Activated B cell treated with CpG ODN at 0.5 μM for 24 hours (primary cell): ENCODE data around the gene TMEFF2. TPM values are rescaled to one million over a fixed set of nuclear protein-coding genes. Genes with fewer than 3 reads are reported as not detected.
"Not testable (repeated sequence)": the region's sequence is repeated elsewhere in the genome, so short reads cannot be mapped to it uniquely, and the experiment has no call there.

Experiments
- ATAC-seq: fragments of 200-7000 bp; cut with Tn5 transposase; one replicate; pipeline ENCODE4 v1.10.0; 2021; ENCODE audit warnings: low read depth, mild to moderate bottlenecking, moderate library complexity
- CTCF ChIA-PET: fragments of 350-600 bp; sonication (Branson Sonifier 250); formaldehyde crosslinking; loops from one replicate; lab custom pipeline; 2021; ENCODE audit warnings: antibody characterized with exemption; lab: Charles Lee
- POLR2A ChIA-PET: fragments of 350-600 bp; sonication (Branson Sonifier 250); formaldehyde crosslinking; loops from one replicate; lab custom pipeline; 2021; ENCODE audit warnings: antibody characterized with exemption; lab: Charles Lee
- DNase-seq: peaks from one replicate; pipeline ENCODE4 v3.0.0; 2022
- H3K27ac Mint-ChIP-seq: one replicate; pipeline ENCODE4 v1.8.0; 2020; ENCODE audit warnings: mixed read lengths
- H3K27me3 Mint-ChIP-seq: one replicate; pipeline ENCODE4 v1.8.0; 2021; ENCODE audit warnings: mixed read lengths
- H3K36me3 Mint-ChIP-seq: one replicate; pipeline ENCODE4 v1.8.0; 2021; ENCODE audit warnings: low read depth, mixed read lengths
- H3K4me1 Mint-ChIP-seq: one replicate; pipeline ENCODE4 v1.8.0; 2021; ENCODE audit warnings: mixed read lengths
- H3K4me3 Mint-ChIP-seq: one replicate; pipeline ENCODE4 v1.8.0; 2020; ENCODE audit warnings: mild to moderate bottlenecking, mixed read lengths
- H3K9me3 Mint-ChIP-seq: one replicate; pipeline ENCODE4 v1.8.0; 2020; ENCODE audit warnings: mixed read lengths
- CTCF ChIP-seq: fragments of 200-600 bp; IDR thresholded peaks from one replicate; pipeline ENCODE4 v1.8.0; 2022; ENCODE audit warnings: antibody characterized with exemption, mild to moderate bottlenecking
- intact Hi-C: fragments of 100-400 bp; cut with micrococcal nuclease; formaldehyde crosslinking; loops from one replicate; pipeline ENCODE4 v1.15.1; 2024
- total RNA-seq: library from RNA; stranded (reverse); gene quantifications from 2 replicates; pipeline ENCODE4 v1.2.3, GENCODE V29; 2022

The TMEFF2 gene
- total RNA-seq, 1 donor from 2014 or later, result not detected

DNA sequence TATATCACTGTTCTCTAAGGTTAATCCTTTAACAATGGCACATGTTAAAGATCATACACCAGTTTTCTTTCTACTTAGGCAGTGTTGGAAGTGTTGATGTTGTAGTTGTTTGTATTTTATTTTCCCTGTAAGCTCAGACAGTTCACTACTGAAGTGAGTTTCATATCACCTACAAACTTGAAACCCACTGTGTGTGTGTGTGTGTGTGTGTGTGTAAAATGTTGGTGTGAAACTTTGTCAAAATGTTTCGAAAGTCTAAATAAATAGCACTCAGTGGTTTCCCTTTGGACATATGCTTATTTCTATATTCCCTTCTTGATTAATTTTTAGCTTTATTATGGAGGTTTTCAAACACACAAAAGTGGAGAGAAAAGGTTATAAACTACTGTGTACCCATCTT is 268.1 kb downstream of the TMEFF2 start:
- Mint-ChIP-seq H3K4me1 (peaks cover 2% of the 10 kb centered on the region), H3K9me3 (no peaks in the 10 kb centered on the region), H3K27ac (no peak overlapping the region), H3K27me3 (no peaks in the 10 kb centered on the region), H3K4me3 (no peak overlapping the region), H3K36me3 (no peaks in the 10 kb centered on the region)
- CTCF ChIA-PET, result no interaction called here
- POLR2A ChIA-PET, result no interaction called here
- ATAC-seq, result no peak
- TF ChIP-seq CTCF, result no peak
- intact Hi-C loops, result no loop called here
- DNase-seq, result no peak

GRCh38 chr2:191923652-191923997 is 271.1 kb downstream of the TMEFF2 start:
- no peaks in the 10 kb centered on the region for H3K27me3 Mint-ChIP-seq
- no peak for DNase-seq
- intact Hi-C loops, result no loop called here
- ChIA-PET POLR2A (no interaction called here), CTCF (no interaction called here)
- no peak overlapping the region for H3K27ac Mint-ChIP-seq
- H3K9me3 Mint-ChIP-seq, result no peaks in the 10 kb centered on the region
- TF ChIP-seq CTCF, result no peak
- H3K4me1 Mint-ChIP-seq, result peaks cover 2% of the 10 kb centered on the region
- no peaks in the 10 kb centered on the region for H3K36me3 Mint-ChIP-seq
- no peak overlapping the region for H3K4me3 Mint-ChIP-seq
- no peak for ATAC-seq

DNA sequence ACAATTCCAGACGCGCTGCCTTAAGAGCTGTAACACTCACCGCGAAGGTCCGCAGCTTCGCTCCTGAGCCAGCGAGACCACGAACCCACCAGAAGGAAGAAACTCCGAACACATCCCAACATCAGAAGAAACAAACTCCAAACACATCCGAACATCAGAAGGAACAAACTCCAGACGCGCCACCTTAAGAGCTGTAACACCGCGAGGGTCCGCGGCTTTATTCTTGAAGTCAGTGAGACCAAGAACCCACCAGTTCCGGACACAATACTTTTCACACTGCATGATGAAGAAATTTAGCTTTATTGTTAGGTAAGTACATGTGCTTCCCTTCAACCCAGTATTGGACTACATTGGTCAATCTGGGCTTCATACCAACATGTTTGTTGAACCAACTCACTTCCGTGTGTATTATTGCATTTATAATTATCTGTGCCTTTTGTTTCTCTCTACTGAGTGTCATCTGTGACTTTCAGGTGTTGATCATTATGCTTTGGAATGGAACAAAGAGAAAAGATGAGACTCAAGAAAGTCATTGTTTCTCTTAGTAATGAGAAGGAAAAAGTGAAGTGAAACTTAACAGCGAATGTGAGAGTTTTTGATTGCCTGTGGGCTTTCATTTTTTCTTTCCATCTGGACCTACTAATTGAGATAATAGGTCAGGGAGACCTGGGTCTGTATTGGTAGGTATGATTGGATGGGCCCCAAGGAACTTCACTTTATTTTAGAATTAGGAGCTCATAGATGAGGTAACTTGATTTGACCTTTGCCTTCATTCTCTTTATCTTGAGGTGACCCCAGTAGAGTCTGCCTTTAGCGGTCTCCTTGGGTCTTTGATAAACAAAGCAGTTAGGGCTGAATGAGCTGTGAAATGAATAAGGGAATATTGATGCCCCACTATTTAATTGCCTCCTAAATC is 271.7 kb downstream of the TMEFF2 start:
- ChIA-PET CTCF (no interaction called here), POLR2A (no interaction called here)
- no peak overlapping the region for H3K27ac Mint-ChIP-seq

GRCh38 chr2:191921650-191922049 is 273.1 kb downstream of the TMEFF2 start:
- ATAC-seq, H3K27ac Mint-ChIP-seq, H3K4me1 Mint-ChIP-seq, DNase-seq, intact Hi-C loops, POLR2A ChIA-PET, H3K27me3 Mint-ChIP-seq, CTCF ChIA-PET, H3K4me3 Mint-ChIP-seq, H3K9me3 Mint-ChIP-seq, H3K36me3 Mint-ChIP-seq: not testable (repeated sequence)

More for the DNA sequence above, 271.7 kb downstream of the TMEFF2 start:
- Mint-ChIP-seq H3K4me1 (peaks cover 2% of the 10 kb centered on the region), H3K4me3 (no peak overlapping the region), H3K36me3 (no peaks in the 10 kb centered on the region), H3K27me3 (no peaks in the 10 kb centered on the region), H3K9me3 (no peaks in the 10 kb centered on the region)
- intact Hi-C loops, result no loop called here
- no peak for TF ChIP-seq CTCF
- ATAC-seq (no peak), DNase-seq (no peak)

DNA sequence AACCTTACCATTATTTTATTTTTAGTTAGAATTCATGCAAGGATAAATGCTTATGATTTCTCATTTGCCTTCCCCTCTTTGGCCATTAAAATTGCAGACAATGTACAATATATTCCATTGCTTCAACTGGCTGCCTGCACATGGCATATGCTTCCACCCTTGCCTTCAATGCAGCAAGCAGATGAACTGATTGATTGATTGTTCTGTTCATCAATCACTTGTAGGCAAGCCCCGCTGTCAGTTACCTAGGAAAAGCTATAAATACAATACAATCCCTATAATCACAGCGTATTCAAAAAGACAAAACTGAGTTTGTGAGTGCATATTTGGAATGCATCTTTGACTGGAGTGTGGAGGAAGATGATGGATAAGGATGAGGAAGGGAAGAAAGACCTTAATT is 274.2 kb downstream of the TMEFF2 start:
- Mint-ChIP-seq H3K4me3 (no peak overlapping the region), H3K9me3 (no peaks in the 10 kb centered on the region), H3K36me3 (no peaks in the 10 kb centered on the region), H3K4me1 (peaks cover 2% of the 10 kb centered on the region), H3K27me3 (no peaks in the 10 kb centered on the region), H3K27ac (no peak overlapping the region)
- ChIA-PET CTCF (no interaction called here), POLR2A (no interaction called here)
- DNase-seq, result no peak
- ATAC-seq, result no peak
- intact Hi-C loops, result no loop called here
- TF ChIP-seq CTCF, result no peak
